ENCODE data around the gene TMOD4. TPM values are rescaled to one million over a fixed set of nuclear protein-coding genes. Genes with fewer than 3 reads are reported as not detected.

Gene TMOD4
- total and polyA plus RNA-seq, 2 experiments from 2014 or later: 1.3 TPM; not detected in 1

GRCh38 chr1:151144474-151145303 is 31.1 kb downstream of the TMOD4 start (continued):
- TF ChIP-seq ETS1 (IDR thresholded peaks at IDR 0.05) (no peak), CTCF (conservative IDR thresholded peaks at IDR 0.05; ENCODE audit: low read depth in 2 of 2) (no peak), ZNF114 (CRISPR knock-in tag; IDR thresholded peaks at IDR 0.05) (no peak), NANOG (IDR thresholded peaks at IDR 0.05; ENCODE audit: borderline replicate concordance) (no peak), EZH2 (IDR thresholded peaks at IDR 0.05; ENCODE audit: low read depth, unreplicated experiment) (no peak), POLR2AphosphoS5 (IDR thresholded peaks at IDR 0.05; ENCODE audit: low read depth) (no peak)

GRCh38 chr1:151143986-151144385 is 31.8 kb downstream of the TMOD4 start:
- DNase-seq (ENCODE audit: low spot score): peak; percentile 62
- H3K4me3 ChIP-seq: peak overlapping the region; percentile 96
- no peaks in the 10 kb centered on the region for H3K36me3 ChIP-seq (ENCODE audit: insufficient read depth)

More at GRCh38 chr1:151143986-151144385, 31.8 kb downstream of the TMOD4 start:
- Mint-ChIP-seq H3K36me3 (ENCODE audit: low read depth) (no peaks in the 10 kb centered on the region; the same call in 2 of the 3 replicates), H3K27ac (no peak overlapping the region; the same call in 1 of the 2 replicates), H3K4me3 (peak overlapping the region; percentile 82), H3K9me3 (no peaks in the 10 kb centered on the region), H3K27me3 (ENCODE audit: insufficient read depth, low read depth, poor library complexity) (peaks cover 37% of the 10 kb centered on the region), H3K4me1 (peaks cover 39% of the 10 kb centered on the region)
- H3K79me2 ChIP-seq (replicated peaks; ENCODE audit: insufficient read depth): no peaks in the 10 kb centered on the region; the same call in 1 of the 2 replicates
- H3K9me2 ChIP-seq (ENCODE audit: insufficient read depth): no peaks in the 10 kb centered on the region
- no peak overlapping the region for H2AFZ ChIP-seq
- H3F3A ChIP-seq (replicated peaks; ENCODE audit: low read depth): peaks cover 9% of the 10 kb centered on the region; the same call in 1 of the 2 replicates
- H3K4me2 ChIP-seq: peak overlapping the region; percentile 98
- peaks cover 35% of the 10 kb centered on the region for H3K27me3 ChIP-seq (ENCODE audit: insufficient read depth)
- TF ChIP-seq STAT1 (IDR thresholded peaks at IDR 0.05; ENCODE audit: unreplicated experiment): no peak
- TF ChIP-seq ETS1 (IDR thresholded peaks at IDR 0.05): no peak
- no peak for TF ChIP-seq EZH2 (IDR thresholded peaks at IDR 0.05; ENCODE audit: low read depth, unreplicated experiment)
- no peak for TF ChIP-seq ZNF114 (CRISPR knock-in tag; IDR thresholded peaks at IDR 0.05)
- TF ChIP-seq EZH2phosphoT487 (IDR thresholded peaks at IDR 0.05; ENCODE audit: unreplicated experiment): no peak
- TF ChIP-seq, protein P1, sequence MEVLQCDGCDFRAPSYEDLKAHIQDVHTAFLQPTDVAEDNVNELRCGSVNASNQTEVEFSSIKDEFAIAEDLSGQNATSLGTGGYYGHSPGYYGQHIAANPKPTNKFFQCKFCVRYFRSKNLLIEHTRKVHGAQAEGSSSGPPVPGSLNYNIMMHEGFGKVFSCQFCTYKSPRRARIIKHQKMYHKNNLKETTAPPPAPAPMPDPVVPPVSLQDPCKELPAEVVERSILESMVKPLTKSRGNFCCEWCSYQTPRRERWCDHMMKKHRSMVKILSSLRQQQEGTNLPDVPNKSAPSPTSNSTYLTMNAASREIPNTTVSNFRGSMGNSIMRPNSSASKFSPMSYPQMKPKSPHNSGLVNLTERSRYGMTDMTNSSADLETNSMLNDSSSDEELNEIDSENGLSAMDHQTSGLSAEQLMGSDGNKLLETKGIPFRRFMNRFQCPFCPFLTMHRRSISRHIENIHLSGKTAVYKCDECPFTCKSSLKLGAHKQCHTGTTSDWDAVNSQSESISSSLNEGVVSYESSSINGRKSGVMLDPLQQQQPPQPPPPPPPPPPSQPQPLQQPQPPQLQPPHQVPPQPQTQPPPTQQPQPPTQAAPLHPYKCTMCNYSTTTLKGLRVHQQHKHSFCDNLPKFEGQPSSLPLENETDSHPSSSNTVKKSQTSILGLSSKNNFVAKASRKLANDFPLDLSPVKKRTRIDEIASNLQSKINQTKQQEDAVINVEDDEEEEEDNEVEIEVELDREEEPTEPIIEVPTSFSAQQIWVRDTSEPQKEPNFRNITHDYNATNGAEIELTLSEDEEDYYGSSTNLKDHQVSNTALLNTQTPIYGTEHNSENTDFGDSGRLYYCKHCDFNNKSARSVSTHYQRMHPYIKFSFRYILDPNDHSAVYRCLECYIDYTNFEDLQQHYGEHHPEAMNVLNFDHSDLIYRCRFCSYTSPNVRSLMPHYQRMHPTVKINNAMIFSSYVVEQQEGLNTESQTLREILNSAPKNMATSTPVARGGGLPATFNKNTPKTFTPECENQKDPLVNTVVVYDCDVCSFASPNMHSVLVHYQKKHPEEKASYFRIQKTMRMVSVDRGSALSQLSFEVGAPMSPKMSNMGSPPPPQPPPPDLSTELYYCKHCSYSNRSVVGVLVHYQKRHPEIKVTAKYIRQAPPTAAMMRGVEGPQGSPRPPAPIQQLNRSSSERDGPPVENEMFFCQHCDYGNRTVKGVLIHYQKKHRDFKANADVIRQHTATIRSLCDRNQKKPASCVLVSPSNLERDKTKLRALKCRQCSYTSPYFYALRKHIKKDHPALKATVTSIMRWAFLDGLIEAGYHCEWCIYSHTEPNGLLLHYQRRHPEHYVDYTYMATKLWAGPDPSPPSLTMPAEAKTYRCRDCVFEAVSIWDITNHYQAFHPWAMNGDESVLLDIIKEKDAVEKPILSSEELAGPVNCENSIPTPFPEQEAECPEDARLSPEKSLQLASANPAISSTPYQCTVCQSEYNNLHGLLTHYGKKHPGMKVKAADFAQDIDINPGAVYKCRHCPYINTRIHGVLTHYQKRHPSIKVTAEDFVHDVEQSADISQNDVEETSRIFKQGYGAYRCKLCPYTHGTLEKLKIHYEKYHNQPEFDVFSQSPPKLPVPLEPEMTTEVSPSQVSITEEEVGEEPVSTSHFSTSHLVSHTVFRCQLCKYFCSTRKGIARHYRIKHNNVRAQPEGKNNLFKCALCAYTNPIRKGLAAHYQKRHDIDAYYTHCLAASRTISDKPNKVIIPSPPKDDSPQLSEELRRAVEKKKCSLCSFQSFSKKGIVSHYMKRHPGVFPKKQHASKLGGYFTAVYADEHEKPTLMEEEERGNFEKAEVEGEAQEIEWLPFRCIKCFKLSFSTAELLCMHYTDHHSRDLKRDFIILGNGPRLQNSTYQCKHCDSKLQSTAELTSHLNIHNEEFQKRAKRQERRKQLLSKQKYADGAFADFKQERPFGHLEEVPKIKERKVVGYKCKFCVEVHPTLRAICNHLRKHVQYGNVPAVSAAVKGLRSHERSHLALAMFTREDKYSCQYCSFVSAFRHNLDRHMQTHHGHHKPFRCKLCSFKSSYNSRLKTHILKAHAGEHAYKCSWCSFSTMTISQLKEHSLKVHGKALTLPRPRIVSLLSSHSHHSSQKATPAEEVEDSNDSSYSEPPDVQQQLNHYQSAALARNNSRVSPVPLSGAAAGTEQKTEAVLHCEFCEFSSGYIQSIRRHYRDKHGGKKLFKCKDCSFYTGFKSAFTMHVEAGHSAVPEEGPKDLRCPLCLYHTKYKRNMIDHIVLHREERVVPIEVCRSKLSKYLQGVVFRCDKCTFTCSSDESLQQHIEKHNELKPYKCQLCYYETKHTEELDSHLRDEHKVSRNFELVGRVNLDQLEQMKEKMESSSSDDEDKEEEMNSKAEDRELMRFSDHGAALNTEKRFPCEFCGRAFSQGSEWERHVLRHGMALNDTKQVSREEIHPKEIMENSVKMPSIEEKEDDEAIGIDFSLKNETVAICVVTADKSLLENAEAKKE (CRISPR knock-in tag; IDR thresholded peaks at IDR 0.05): no peak
- TF ChIP-seq JUNB (IDR thresholded peaks at IDR 0.05; ENCODE audit: unreplicated experiment): no peak
- TF ChIP-seq NANOG (IDR thresholded peaks at IDR 0.05; ENCODE audit: borderline replicate concordance): no peak
- TF ChIP-seq CREB1 (CRISPR knock-in tag; IDR thresholded peaks at IDR 0.05; ENCODE audit: low read depth): no peak
- H3K27ac ChIP-seq (ENCODE audit: low read depth): peak overlapping the region; percentile 39; the same call in 1 of the 2 replicates
- peaks cover 35% of the 10 kb centered on the region for H3K4me1 ChIP-seq (ENCODE audit: insufficient read depth)
- ATAC-seq: no peak
- H4K20me1 ChIP-seq (replicated peaks; ENCODE audit: insufficient read depth): peaks cover 5% of the 10 kb centered on the region; the same call in 1 of the 2 replicates
